GM21576 (cell line): Measurements from ENCODE around the gene TMEM132D.

Experiments used
- ATAC-seq: cut with Tn5 transposase; IDR thresholded peaks from one replicate; pipeline ENCODE4 v1.9.1; 2021; ENCODE audit warnings: mild to moderate bottlenecking, moderate library complexity; ENCODE audit not compliant: unreplicated experiment

Gene TMEM132D

DNA sequence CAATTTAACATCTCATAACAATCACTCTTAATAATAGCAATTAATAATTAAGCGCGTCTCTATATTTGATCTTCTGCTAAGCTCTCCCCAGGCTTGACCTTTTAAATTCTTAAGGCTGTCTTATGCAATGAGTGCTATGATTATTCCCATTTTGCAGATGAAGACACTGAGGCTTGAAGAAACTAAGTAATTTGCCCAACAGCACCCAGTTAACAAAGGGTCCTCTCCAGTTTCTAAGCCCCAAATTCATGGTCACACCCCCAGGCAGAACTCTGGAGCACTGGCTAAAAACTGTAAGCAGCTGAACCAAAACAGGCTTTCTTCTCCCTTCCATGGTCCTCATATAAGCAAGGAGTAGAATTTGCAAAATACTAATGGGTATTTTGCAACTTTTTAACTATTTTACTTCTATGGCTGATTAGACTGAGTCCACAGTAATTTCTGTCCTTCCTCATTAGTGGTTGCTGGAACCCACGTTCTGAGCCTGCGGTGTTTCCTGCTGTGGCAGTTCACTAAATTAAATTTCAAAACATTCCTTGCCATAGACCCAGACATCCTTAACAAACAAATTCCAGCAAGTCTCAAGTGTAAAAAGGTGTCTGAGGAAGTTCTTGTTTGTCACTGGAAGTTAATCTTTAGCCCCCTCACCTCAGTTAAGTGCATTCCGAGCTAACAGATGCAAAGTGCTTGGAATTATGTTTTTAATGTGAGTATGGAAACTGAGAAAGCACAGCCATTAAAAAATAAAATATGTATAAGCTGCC is 76.5 kb downstream of the TMEM132D start:
- ATAC-seq, result no peak

DNA sequence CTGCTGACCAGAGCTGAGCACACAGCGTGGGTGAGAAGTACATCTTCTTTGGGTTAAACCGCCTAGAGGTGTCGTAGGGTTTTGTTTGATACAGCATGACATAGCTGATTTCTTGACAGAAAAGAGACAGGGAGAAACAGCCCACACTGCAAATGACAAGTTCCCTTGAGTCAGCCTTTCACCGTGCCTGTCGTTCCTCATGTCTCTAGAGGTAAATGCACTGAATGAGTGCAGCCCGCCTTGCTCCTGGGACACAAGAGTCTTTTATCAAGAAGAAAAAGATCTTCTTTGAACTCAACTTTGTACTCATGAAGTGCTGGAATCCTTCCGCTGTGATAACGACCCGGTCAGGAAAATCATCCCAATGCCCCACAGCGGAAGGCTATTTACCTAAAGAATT is 77.6 kb downstream of the TMEM132D start:
- no peak for ATAC-seq

DNA sequence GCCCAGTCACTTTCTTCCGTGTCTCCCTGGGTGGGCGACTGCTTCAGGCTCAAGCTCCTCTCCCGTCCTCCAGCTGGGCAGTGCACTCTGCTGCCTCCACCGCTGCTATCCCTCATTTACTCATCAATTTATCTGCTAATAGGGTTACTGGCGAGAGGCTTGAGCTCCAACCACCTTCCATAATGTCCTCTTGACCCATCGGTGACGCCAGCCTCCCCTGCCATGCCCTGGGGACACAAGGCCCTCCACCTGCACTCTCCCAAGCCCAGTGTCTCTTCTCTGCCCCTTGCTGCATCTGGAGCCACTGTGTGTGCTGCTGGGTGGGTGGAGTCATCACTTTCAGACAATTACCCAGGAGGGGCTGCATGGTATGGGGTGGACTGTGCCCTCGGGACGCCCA is 78.5 kb downstream of the TMEM132D start:
- no peak for ATAC-seq

DNA sequence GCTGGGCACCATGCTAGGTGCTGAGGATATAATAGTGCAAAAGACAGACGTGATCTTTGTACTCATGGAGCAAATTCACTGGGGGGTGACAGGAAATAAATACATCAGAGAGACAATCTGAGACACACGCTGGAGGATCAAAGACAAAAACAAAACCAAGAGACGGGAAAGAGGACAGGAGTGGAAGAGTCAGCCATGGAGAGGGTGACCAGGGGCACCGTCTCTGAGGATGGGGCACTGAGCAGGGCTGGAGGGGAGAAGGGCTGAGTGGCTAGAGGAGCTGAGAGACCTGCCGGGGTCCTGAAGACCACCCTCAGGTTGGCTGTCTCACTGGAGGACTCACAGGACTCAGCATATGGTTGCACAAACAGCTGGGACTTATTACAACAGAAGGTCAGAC is 81.9 kb downstream of the TMEM132D start:
- ATAC-seq, result no peak

DNA sequence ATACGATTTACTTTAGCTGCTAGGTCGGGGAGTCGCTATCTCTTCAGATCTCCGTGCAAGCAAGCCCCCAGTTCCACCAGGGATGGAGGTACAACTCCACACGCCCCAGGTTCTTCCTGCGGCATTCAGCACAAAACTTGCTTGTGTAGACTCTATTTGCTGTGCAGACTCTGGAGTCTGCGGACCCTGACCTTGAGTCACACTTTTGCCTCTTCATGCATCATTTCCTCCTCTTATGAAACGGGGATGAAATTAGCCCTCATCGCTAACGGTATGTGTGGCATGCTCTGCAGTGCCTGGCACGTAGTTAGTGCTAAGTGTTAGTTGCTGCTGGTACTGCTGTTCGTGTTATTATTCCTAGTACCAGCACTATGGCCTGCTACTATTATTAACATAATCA is 84.4 kb downstream of the TMEM132D start:
- no peak for ATAC-seq

DNA sequence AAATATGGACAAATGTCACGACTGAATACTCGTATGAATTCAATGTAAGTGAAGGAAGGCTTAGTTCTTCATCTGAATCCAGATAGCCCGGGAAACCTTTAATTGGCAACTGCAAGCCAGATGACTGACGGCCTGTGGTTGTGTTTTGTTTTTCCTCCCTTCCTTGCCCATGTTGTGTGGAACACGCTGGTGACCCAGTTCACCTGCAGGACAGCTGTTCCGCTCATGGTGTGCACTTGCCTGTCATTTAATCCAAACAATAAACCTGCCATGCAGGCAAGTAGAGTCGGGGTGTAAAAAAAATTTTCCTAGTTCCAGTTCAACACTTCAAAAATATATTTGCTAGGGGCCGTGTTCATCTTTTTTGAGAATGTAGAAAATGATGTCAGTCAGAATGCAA is 88.0 kb downstream of the TMEM132D start:
- ATAC-seq, result no peak

DNA sequence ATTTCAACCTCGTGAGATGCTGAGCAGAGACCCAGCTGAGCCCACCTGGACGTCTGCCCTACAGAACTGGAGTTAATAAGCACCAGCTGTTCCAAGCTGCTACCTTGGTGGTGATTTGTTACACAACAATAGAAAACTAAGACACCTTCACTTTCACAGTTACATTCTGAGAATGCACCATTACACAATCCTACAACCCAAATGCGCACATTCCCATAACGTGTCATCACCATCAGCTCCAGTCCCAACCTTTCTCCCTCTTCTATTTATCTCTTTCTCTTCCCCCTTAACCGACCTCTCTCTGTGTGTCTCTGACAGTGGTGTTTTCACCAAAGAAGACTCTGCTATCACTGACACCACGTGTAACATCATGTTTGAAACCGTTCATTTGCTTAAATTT is 91.9 kb downstream of the TMEM132D start:
- ATAC-seq, result no peak

DNA sequence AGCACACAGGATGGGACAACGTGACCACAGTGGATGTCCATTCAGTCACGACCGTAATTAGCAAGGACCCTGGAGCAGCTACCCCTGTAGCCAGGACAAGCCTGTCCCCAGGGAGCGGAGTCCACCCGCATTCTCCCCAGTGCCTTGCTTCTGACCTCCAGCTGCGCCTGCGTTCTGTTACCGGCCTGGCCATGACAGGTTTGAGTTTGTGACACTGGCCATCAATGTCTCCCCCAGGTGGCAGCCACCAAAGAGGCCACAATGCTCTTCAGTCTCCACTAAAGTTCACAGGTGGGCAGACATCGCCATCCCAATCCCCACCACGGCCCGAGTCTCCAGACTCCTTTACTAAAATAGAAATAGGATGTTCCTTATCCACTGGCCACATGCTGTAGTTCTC is 96.7 kb downstream of the TMEM132D start:
- no peak for ATAC-seq

DNA sequence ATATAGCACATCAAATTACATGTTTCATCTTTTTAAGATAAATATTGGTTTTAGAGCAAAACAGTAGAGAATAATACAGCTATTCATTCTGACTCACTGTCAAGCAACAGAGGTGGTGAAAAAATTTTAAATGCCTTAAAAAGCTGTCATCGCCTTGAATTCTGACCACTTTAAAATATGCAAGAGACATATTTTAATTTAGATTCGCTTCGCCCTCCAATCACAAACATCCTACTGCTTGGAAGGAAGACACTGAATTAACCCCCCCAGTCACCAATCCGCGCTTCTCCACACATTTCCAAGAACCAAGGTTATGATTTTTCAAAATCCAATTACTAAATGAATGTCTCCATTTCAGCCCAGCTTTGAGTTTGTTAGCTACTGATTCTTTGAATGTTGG is 112.4 kb downstream of the TMEM132D start:
- no peak for ATAC-seq

DNA sequence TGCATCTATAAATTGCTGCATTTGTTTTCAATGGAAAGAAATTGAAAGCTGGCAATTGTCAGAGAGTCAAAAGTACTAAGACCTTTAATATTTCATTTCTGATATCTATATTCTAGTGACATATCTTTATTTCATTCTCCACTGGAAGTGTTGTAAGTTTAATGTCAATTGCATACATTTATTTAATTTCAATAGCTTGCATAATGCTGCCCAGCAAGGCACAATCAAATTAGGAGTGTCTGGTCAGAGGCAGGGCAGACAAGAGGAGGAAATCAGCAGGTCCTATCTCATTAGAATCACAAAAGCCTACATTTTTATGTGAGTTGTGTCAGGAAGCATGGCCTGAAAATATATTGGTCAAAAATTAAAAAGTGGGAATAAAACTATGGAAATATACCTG is 112.9 kb downstream of the TMEM132D start:
- ATAC-seq, result no peak

DNA sequence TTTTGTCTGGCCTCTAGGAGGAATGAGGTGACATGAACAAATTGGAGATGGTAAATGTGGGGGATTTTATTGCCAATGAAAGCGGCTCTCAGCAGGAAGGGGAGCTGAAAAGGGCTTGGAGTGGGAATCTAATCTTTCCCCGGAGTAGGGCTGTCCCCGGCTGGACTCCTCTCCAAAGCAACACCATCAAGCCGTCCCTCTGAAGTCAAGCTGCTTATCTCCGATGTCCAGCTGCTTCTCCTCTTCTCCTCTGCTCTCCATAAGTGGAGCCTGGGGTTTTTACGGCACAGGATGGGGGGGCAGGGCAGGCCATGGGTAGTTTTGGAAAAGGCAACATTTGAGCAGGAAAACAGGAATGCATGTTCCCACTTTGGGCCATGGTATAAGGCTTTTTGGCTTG is 113.5 kb downstream of the TMEM132D start:
- ATAC-seq, result no peak

DNA sequence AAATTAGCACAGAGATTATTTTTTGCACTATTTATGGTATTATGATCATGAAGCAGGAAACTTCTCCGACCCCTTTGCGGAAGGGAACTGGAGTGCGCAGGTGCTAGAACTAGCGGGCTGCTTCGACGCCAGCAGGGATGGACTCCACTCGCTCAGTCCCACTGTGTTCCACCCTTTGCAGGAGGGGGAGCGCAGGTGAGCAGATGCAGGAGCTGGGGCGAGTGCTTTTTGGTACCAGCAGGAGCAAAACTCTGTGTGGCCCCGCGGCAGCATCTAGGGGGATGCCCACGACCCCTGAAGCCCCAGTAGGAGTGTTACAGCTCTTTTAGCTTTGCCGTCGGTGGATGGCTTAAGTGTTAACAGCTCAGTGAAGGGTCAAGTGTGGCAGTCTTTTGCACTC is 113.9 kb downstream of the TMEM132D start:
- ATAC-seq, result no peak

DNA sequence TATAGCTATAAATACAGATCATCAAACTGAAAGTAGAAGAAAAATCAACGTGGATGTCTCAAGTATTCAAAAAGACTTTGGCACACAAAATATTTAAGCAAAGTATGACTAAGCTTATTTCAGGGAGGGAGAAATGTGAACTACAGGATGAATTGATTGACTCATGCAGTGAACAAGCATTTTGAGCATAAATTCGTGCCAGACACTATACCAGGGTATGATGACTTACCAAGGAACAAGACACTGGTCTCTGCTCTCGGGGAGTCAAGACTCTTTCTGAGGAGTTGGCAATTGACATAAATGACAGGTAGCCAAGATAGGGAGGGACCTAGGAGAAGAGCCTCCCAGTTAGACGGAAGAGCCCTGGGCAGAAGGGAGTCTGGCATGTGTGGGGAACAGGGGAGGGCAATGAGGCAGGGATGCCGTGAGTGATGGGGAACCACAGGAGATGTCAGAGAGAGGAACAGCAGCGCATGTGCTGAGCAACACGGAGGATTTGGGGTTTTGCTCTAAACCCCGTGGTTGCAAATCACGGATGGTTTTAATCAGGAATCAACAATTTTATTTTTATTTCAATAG is 115.2 kb downstream of the TMEM132D start:
- no peak for ATAC-seq

DNA sequence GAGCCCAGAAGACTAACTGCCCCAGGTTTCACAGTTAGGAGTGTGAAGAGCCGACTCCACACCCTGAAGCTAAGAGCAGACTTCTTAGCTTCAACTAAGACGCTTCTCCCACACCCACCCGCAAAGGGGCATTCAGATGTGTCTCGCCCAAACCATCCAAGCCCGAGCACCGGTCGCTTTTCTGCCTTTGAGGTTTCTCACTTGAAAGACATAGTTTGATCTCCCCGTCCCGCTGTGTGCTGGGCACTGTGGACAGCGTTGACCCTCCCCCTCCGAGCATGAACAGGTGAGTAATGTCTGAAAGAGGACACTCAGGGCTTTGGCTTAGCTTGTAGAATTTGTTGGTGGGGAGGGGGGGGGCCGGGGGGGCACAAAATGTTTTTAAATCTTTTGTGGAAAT is 123.8 kb downstream of the TMEM132D start:
- ATAC-seq, result no peak

DNA sequence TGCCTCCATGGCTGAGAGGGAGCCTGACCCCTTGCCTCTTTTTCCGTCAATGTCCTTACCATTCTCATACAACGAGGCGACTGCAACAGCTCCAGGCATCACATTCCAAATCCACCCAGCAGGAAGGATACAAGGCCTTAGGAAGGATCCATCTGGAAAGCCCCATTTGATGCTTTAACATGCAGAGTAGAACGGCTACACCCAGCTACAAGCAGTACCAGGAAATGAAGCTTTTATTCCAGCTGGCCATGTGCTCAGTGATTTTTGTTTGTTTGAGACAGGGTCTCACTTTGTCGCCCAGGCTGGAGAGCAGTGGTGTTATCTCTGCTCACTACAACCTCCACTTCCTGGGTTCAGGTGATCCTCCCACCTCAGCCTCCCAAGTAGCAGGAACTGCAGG is 124.8 kb downstream of the TMEM132D start:
- ATAC-seq, result no peak

DNA sequence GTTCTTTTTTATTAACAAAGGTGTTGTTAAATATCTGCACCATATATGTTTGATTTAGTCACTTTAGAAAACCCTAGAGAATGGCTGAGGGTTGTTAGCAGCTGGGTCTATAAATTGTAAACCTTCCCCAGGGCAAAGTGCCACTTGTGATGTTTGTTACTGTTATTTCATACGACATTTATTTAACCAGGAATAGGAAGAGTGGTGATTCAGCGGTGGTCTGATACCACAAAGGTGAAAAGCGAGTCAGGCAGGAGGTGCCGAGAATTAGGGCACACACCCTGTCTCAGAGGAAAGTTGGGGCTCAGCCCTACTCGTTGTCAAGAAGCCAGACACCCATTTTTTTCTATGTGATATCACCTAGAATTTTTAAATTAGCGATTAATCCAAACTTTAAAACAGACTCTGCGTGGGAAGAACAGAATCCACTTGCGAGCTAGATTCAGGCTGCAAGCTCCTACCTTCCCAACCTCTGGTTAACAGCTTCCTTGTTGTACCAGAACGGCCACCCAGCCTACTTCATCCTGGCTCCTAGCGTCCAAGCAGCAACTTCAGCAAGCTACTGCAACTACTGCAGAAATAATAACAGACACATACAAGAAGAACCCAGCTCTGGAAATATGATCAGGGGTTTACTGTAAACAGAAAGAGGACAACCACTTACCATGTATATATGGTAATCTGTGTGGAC is 126.7 kb downstream of the TMEM132D start:
- ATAC-seq, result no peak

DNA sequence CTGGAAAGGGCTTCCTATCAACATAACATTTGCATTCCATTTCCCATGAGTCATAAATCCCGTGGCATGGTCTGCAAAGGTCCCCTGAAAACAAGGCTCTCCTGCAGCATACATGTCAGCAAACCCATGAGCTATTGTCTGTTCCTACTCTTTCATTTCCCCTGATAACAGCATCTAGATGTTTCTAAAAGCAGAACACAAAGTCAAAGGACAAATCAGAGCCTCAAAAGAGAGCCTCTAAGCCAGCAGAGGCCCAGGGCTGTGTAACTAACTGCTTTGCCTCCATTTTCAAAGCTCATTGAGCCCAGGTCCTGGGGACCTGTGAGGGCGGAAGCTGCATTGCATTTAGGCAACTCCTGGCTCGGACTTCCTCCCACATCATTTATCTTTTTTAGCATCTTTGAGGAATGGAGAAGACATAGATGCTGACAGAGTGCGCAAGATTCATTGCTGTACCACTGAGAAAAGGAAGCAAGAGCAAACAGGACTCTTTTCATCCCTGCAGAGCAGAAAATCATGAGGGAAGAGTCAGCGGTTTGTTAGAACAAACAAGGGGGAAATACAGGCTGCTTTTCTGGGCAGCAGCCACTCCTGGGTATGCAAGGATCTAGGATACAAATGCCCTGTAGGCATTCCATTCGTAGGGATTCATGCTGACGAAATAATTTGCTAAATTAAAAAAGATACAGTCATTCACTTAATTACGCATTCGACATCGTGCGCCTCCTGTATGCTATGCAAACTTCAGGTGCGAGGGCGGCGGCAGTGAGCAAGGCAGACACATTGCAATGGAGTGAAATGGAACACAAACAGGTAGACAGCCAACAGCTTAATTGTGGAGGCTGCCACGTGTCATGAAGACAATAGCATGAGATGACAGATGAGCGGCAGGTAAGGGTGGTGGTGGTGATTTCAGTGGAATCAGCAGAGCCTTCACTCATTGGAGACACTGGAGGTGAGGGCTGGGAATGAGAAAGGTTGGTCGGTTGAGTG is 131.0 kb downstream of the TMEM132D start:
- ATAC-seq, result no peak

DNA sequence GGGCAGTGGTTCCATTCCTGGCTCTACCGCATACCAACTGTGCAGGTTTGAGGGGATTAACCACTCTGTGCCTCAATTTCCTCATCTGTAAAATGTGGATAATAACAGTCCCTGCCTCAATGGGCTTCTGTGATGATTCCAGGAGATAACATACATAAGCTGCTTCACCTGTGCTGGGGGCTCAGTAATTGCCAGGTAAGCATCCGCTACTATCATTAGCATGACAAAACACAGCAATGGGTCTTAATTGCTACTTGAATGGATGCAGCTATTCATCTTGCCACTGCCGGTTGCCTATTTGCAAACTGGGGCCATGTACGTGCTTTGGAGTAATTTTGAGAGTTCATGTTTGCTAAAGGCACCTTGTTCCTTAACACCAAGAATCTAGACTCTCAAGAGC is 132.6 kb downstream of the TMEM132D start:
- no peak for ATAC-seq

DNA sequence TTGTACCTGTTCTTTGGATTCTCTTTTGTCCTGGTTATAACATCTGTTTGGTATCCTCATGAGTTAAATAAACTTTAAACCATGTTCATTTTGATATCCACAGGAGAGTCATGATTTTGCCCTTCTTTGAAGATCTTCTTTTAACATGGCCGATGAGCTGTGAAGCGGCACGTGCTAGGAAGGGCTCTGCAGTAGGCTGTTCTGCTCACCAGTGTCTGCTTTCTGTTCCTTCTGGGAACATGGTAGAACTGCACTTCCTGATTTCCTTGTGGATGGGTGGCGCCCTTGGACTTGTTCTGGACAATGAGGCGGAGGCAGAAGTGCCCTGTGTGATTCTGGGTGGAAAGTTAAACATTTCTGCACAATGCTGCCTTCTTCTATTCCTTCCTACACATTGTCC is 138.1 kb downstream of the TMEM132D start:
- ATAC-seq, result no peak

DNA sequence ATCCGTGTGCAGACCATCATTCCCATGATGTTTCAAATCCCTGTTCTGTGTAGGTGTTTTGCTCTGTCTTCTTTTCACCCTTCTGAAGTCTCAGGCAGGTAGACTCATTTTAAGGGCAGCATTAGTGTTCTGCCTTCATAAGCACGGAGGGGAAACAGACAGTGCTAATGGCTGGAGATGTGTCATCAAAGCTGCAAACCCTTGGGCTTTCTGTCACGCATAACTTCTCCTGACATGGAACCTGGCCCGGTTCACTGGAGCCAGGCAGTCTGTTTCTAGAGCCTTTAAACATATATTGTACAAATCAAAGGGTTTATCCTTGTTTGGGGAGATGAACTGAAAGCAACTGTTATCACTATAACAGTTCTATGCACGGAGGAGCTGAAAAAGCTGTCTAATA is 141.4 kb downstream of the TMEM132D start:
- no peak for ATAC-seq

DNA sequence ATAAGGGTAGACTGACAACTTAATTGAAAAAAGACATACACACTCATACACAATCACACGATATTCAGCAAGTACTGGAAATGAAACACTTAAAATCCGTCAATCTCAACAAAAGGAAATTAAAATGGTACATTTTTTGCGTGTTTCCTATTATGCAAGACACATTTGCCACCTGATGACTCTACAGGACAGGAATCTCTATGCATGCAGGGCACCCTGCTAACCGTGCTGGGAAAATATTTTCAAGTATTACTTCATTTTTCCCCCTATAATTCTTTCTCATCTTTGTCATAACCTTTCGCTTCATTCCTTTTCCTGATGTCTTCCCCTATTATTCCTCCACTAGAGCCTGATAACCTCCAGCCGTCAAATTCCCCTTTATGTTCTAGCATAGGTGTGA is 150.2 kb downstream of the TMEM132D start:
- ATAC-seq, result no peak
